ENCODE data around the gene DENND2C.
A peak's percentile ranks its signal among the peaks of the same experiment; 100 is the strongest.
"Not testable (repeated sequence)": the region's sequence is repeated elsewhere in the genome, so short reads cannot be mapped to it uniquely, and the experiment has no call there.

Gene DENND2C

GRCh38 chr1:114587203-114587991 is 82.5 kb downstream of the DENND2C start:
- no peak overlapping the region for H3K4me3 ChIP-seq (ENCODE audit: low read depth, low read length)
- TF ChIP-seq CTCF (IDR thresholded peaks at IDR 0.05; ENCODE audit: low read depth, low read length), result no peak

GRCh38 chr1:114586513-114587047 is 83.3 kb downstream of the DENND2C start:
- H3K4me3 ChIP-seq (ENCODE audit: low read depth, low read length), result no peak overlapping the region
- no peak for TF ChIP-seq CTCF (IDR thresholded peaks at IDR 0.05; ENCODE audit: low read depth, low read length)

GRCh38 chr1:114585231-114585630 is 84.6 kb downstream of the DENND2C start:
- H3K4me3 ChIP-seq (ENCODE audit: low read depth, low read length), result no peak overlapping the region
- TF ChIP-seq CTCF (IDR thresholded peaks at IDR 0.05; ENCODE audit: low read depth, low read length), result no peak

GRCh38 chr1:114581335-114582287 is 88.2 kb downstream of the DENND2C start, which contains the start of gene BCAS2:
TSS of gene BCAS2 (minus strand) at chr1:114581615. CDS start at chr1:114581591, 24 bp downstream.
- H3K4me3 ChIP-seq (ENCODE audit: low read depth, low read length), result peak within 1 kb of the TSS; percentile 77
- no peak for TF ChIP-seq CTCF (IDR thresholded peaks at IDR 0.05; ENCODE audit: low read depth, low read length)

- no peak for TF ChIP-seq CTCF (IDR thresholded peaks at IDR 0.05; ENCODE audit: low read depth, low read length)
- no peak overlapping the region for H3K4me3 ChIP-seq (ENCODE audit: low read depth, low read length)
These were observed 95.5 kb downstream of the DENND2C start for GRCh38 chr1:114574365-114574764.

GRCh38 chr1:114564141-114564540 is 105.7 kb downstream of the DENND2C start:
- H3K4me3 ChIP-seq (ENCODE audit: low read depth, low read length), result no peak overlapping the region
- TF ChIP-seq CTCF (IDR thresholded peaks at IDR 0.05; ENCODE audit: low read depth, low read length), result no peak

- H3K4me3 ChIP-seq (ENCODE audit: low read depth, low read length), result not testable (repeated sequence)
These were observed 106.8 kb downstream of the DENND2C start for GRCh38 chr1:114562978-114563510.
